ENCODE measurements around the gene MYEF2.

The MYEF2 gene

GRCh38 chr15:48086576-48086975, 91.5 kb downstream of the MYEF2 start:
- no peak for DNase-seq (ENCODE audit: low read depth, low spot score)

GRCh38 chr15:48086133-48086532, 92.0 kb downstream of the MYEF2 start:
- DNase-seq (ENCODE audit: low read depth, low spot score) = no peak

- no peak for DNase-seq (ENCODE audit: low read depth, low spot score)
Measured at GRCh38 chr15:48085591-48085930, 92.5 kb downstream of the MYEF2 start.

- no peak for DNase-seq (ENCODE audit: low read depth, low spot score)
Measured at GRCh38 chr15:48084759-48085590, 93.1 kb downstream of the MYEF2 start.
